ENCODE results near the gene IER5L. TPM values are rescaled to one million over a fixed set of nuclear protein-coding genes. Genes with fewer than 3 reads are reported as not detected.
A peak's percentile ranks its signal among the peaks of the same experiment; 100 is the strongest.

IER5L gene
- total and polyA plus RNA-seq, 2 donors (not counting 3 experiments of a cell fraction or from before 2014, with no cell fraction given): 5.3 to 12.3 TPM

GRCh38 chr9:129174102-129174723 lies 3.8 kb downstream of the IER5L start:
- FAIRE-seq (peak; percentile 83), DNase-seq (ENCODE audit: low read depth, low spot score) (peak; percentile 81)
- Histone ChIP-seq H3K9ac (replicated peaks; ENCODE audit: extremely low read depth, insufficient read depth, low read length) (peak overlapping the region; percentile 79), H3K4me2 (ENCODE audit: insufficient read depth, low read length) (peak overlapping the region; percentile 68), H3K27me3 (ENCODE audit: control insufficient read depth in 2 of 2, insufficient read depth in 2 of 2, low read length in 2 of 2) (no peaks in the 10 kb centered on the region), H3K4me3 (replicated peaks in 1 of 3; ENCODE audit: insufficient read depth in 1 of 3, low read depth in 1 of 3, low read length in 3 of 3) (peak overlapping the region; percentile 55 to 79 (median 67)), H3K9me3 (replicated peaks; ENCODE audit: control insufficient read depth, insufficient read depth, low read length) (no peaks in the 10 kb centered on the region), H2AFZ (ENCODE audit: low read depth, low read length) (peak overlapping the region; percentile 29), H3K79me2 (ENCODE audit: control insufficient read depth, insufficient read depth, low read length) (peaks cover 13% of the 10 kb centered on the region), H3K27ac (ENCODE audit: insufficient read depth, low read depth, low read length) (peak overlapping the region; percentile 91), H3K9me1 (replicated peaks; ENCODE audit: control insufficient read depth, extremely low read depth, insufficient read depth, low read length) (no peaks in the 10 kb centered on the region), H4K20me1 (replicated peaks; ENCODE audit: control insufficient read depth, extremely low read depth, insufficient read depth, low read length) (no peaks in the 10 kb centered on the region), H3K4me1 (ENCODE audit: control insufficient read depth, extremely low read depth, insufficient read depth, low read length) (peaks cover 29% of the 10 kb centered on the region), H3K36me3 (ENCODE audit: control insufficient read depth in 2 of 2, extremely low read depth in 1 of 2, insufficient read depth in 2 of 2, low read length in 2 of 2) (no peaks in the 10 kb centered on the region)
- intact Hi-C loops (cut with micrococcal nuclease) (loop anchor here (1.0 to 2.0 kb wide), 6 partner anchors 35 to 436 kb away; no protein-coding TSS in a partner anchor), dilution Hi-C loops (cut with MboI; ENCODE audit: extremely low pct_ligation_motif_present, low sequenced_read_pairs) (no loop called here)
- TF ChIP-seq POLR2AphosphoS5 (IDR thresholded peaks at IDR 0.05; ENCODE audit: insufficient read depth, low read depth, low read length): peak; percentile 71
- no peak for TF ChIP-seq FOS (IDR thresholded peaks at IDR 0.05; ENCODE audit: borderline replicate concordance, insufficient read depth, low read length)
- peak; percentile 96 to 99 for TF ChIP-seq CTCF (IDR thresholded peaks at IDR 0.05; ENCODE audit: extremely low read depth in 1 of 2, insufficient read depth in 1 of 2, low read depth in 1 of 2, low read length in 2 of 2)
- no peak for TF ChIP-seq JUN (IDR thresholded peaks at IDR 0.05; ENCODE audit: borderline replicate concordance, insufficient read depth, insufficient read length, low read depth)
- TF ChIP-seq GATA2 (IDR thresholded peaks at IDR 0.05; ENCODE audit: insufficient read depth, insufficient read length, low read depth, low read length): no peak
- TF ChIP-seq POLR2A (IDR thresholded peaks at IDR 0.05; ENCODE audit: low read depth, low read length): peak; percentile 64
- TSS peak; percentile 41 for BruUV-seq (replicated peaks)
- ChIA-PET POLR2A (interaction anchor here (0.6 to 5.6 kb wide), 6 partner anchors 23 to 623 kb away, joined by 3 to 39 read pairs (median 8); no protein-coding TSS in a partner anchor), CTCF (interaction anchor here (0.7 to 9.3 kb wide), 53 partner anchors 8 to 553 kb away, joined by 3 to 287 read pairs (median 4); partner anchors contain the start of genes C9orf50 and NTMT1)

Data from endothelial cell of umbilical vein (primary cell).